HCT116 (cell line): ENCODE results near the gene CACNA1G. TPM values are rescaled to one million over a fixed set of nuclear protein-coding genes. Genes with fewer than 3 reads are reported as not detected.

ENCODE experiments used
- ATAC-seq: fragments of 200-7000 bp; cut with Tn5 transposase; 2 replicates; pipeline ENCODE4 v1.9.1; 2020; ENCODE audit warnings: mild to moderate bottlenecking, moderate library complexity
- BruUV-seq: library from RNA; stranded (reverse); fragments of 400-500 nt; replicated peaks from 2 replicates; lab custom pipeline; 2021; lab: Mats Ljungman, UMichigan
- CTCF ChIA-PET: fragments of 300-600 bp; sonication (Branson Sonifier 250); formaldehyde crosslinking; loops from one replicate; lab custom pipeline; 2021; ENCODE audit warnings: antibody characterized with exemption; lab: Charles Lee
- POLR2A ChIA-PET: fragments of 300-600, 350-600 bp; sonication (Branson Sonifier 250); formaldehyde crosslinking; loops from one replicate; lab custom pipeline; 2021; ENCODE audit warnings: antibody characterized with exemption; lab: Charles Lee
- RAD21 ChIA-PET, 2 experiments: fragments of 300-600 bp; sonication (Branson Sonifier 250); formaldehyde crosslinking; loops; one replicate each; lab custom pipeline; 2023; ENCODE audit warnings: low total read pairs in 2 of 2; ENCODE audit not compliant: uncharacterized antibody in 2 of 2, unreplicated experiment in 2 of 2, low non-redundant PET in 1 of 2; lab: Charles Lee
- DNase-seq: peaks from one replicate; pipeline ENCODE4 v3.0.0-alpha.2; 2010; ENCODE audit warnings: low read depth, low spot score
- H2AFZ ChIP-seq: fragments of 200-600 bp; shearing (Covaris generic), sonication (generic); 2 replicates; pipeline ENCODE4 v1.6.1; 2017; ENCODE audit warnings: low read depth, mixed run types, mixed read lengths, antibody characterized with exemption, low read length; ENCODE audit not compliant: poor library complexity, severe bottlenecking
- H3K27ac ChIP-seq: 2 replicates; pipeline ENCODE4 v1.5.1; 2012; ENCODE audit warnings: low read depth, low read length
- H3K27me3 ChIP-seq: fragments of 200-600 bp; sonication (generic); 2 replicates; pipeline ENCODE4 v1.6.1; 2016; ENCODE audit warnings: mixed run types, low read length, mixed read lengths; ENCODE audit not compliant: insufficient read depth
- H3K36me3 ChIP-seq, 2 experiments: fragments of 200-500 bp in 1 of 2; fragments of 200-600 bp in 1 of 2; sonication (Bioruptor generic) in 1 of 2; sonication (generic) in 1 of 2; 2 replicates each; pipeline versions ENCODE4 v1.5.1 to v1.6.1; 2014 to 2016; ENCODE audit warnings: low read length in 2 of 2, inconsistent platforms in 1 of 2, mixed read lengths in 1 of 2, mixed run types in 1 of 2; ENCODE audit not compliant: insufficient read depth in 2 of 2, control insufficient read depth in 1 of 2
- H3K4me1 ChIP-seq, 2 experiments: fragments of 200-600 bp in 1 of 2; sonication (generic) in 1 of 2; 2 replicates each; pipeline versions ENCODE4 v1.5.1 to v1.6.1; 2012 to 2017; ENCODE audit warnings: low read length in 2 of 2, inconsistent platforms in 1 of 2, mild to moderate bottlenecking in 1 of 2, mixed read lengths in 1 of 2, mixed run types in 1 of 2, moderate library complexity in 1 of 2; ENCODE audit not compliant: insufficient read depth in 2 of 2, control insufficient read depth in 1 of 2
- H3K4me2 ChIP-seq: fragments of 200-600 bp; sonication (generic); 2 replicates; pipeline ENCODE4 v1.6.1; 2017; ENCODE audit warnings: mixed run types, low read length, mixed read lengths
- H3K4me3 ChIP-seq, 2 experiments: fragments of 200-600 bp in 1 of 2; sonication (generic) in 1 of 2; replicated peaks in 1 of 2; 2 replicates each; pipeline ENCODE4 v1.5.1; 2011 to 2016; ENCODE audit warnings: low read length in 2 of 2, control low read depth in 1 of 2, low read depth in 1 of 2, mild to moderate bottlenecking in 1 of 2, mixed read lengths in 1 of 2, mixed run types in 1 of 2
- H3K79me2 ChIP-seq: fragments of 200-600 bp; sonication (generic); 2 replicates; pipeline ENCODE4 v1.6.1; 2017; ENCODE audit warnings: mild to moderate bottlenecking, mixed run types, low read length, moderate library complexity, mixed read lengths; ENCODE audit not compliant: insufficient read depth
- H3K9ac ChIP-seq: fragments of 200-600 bp; sonication (generic); 2 replicates; pipeline ENCODE4 v1.6.1; 2016; ENCODE audit warnings: low read length, mixed read lengths
- H3K9me2 ChIP-seq: fragments of 200-600 bp; sonication (generic), shearing (Covaris generic); 2 replicates; pipeline ENCODE4 v1.6.1; 2017; ENCODE audit warnings: mixed run types, mild to moderate bottlenecking, moderate library complexity; ENCODE audit not compliant: insufficient read depth
- H3K9me3 ChIP-seq, 2 experiments: fragments of 200-500 bp in 1 of 2; fragments of 200-600 bp in 1 of 2; sonication (Bioruptor generic) in 1 of 2; sonication (generic) in 1 of 2; 2 replicates each; pipeline ENCODE4 v1.6.1; 2014 to 2017; ENCODE audit warnings: low read length in 2 of 2, mixed read lengths in 2 of 2, inconsistent platforms in 1 of 2, low read depth in 1 of 2, mild to moderate bottlenecking in 1 of 2, mixed run types in 1 of 2, moderate library complexity in 1 of 2; ENCODE audit not compliant: control insufficient read depth in 1 of 2, insufficient read depth in 1 of 2
- H4K20me1 ChIP-seq: fragments of 200-600 bp; sonication (generic), shearing (Covaris generic); 2 replicates; pipeline ENCODE4 v1.6.1; 2017; ENCODE audit warnings: mixed run types, mild to moderate bottlenecking, moderate library complexity; ENCODE audit not compliant: insufficient read depth
- CBX3 ChIP-seq: IDR thresholded peaks from 2 replicates; pipeline ENCODE4 v1.6.1; 2012; ENCODE audit warnings: low read depth
- CEBPB ChIP-seq: IDR thresholded peaks from 2 replicates; pipeline ENCODE4 v1.6.1; 2012; ENCODE audit warnings: low read depth
- CTCF ChIP-seq, 3 experiments: fragments of 200-600 bp in 1 of 3; sonication (generic) in 1 of 3; IDR thresholded peaks in 2 of 3; conservative IDR thresholded peaks in 1 of 3; 2 replicates each; pipeline ENCODE4 v1.5.1; 2012 to 2017; ENCODE audit warnings: low read depth in 2 of 3, low read length in 2 of 3, antibody characterized with exemption in 1 of 3, borderline replicate concordance in 1 of 3, control low read depth in 1 of 3, mild to moderate bottlenecking in 1 of 3, mixed read lengths in 1 of 3, mixed run types in 1 of 3, moderate library complexity in 1 of 3; ENCODE audit not compliant: insufficient read depth in 1 of 3
- EGR1 ChIP-seq: IDR thresholded peaks from 2 replicates; pipeline ENCODE4 v1.6.1; 2012; ENCODE audit warnings: low read depth
- EZH2 ChIP-seq: fragments of 200-600 bp; sonication (generic); IDR thresholded peaks from 2 replicates; pipeline ENCODE4 v1.6.1; 2017; ENCODE audit warnings: antibody characterized with exemption, mixed run types
- EZH2phosphoT487 ChIP-seq: fragments of 200-600 bp; IDR thresholded peaks from 2 replicates; pipeline ENCODE4 v1.6.1; 2018; ENCODE audit warnings: antibody characterized with exemption, borderline replicate concordance
- FOSL1 ChIP-seq: IDR thresholded peaks from 2 replicates; pipeline ENCODE4 v1.6.1; 2012; ENCODE audit warnings: low read depth
- JUND ChIP-seq: IDR thresholded peaks from 2 replicates; pipeline ENCODE4 v1.6.1; 2012
- POLR2AphosphoS5 ChIP-seq: IDR thresholded peaks from 2 replicates; pipeline ENCODE4 v1.6.1; 2011; ENCODE audit warnings: mild to moderate bottlenecking, low read depth, low read length, moderate library complexity
- RAD21 ChIP-seq: IDR thresholded peaks from 2 replicates; pipeline ENCODE4 v1.6.1; 2012; ENCODE audit warnings: low read depth, mild to moderate bottlenecking
- SIN3A ChIP-seq: IDR thresholded peaks from 2 replicates; pipeline ENCODE4 v1.6.1; 2012; ENCODE audit warnings: low read depth
- SP1 ChIP-seq: IDR thresholded peaks from 2 replicates; pipeline ENCODE4 v1.6.1; 2012; ENCODE audit warnings: low read depth
- TCF7L2 ChIP-seq: IDR thresholded peaks from 2 replicates; pipeline ENCODE4 v1.7.0; 2011; ENCODE audit warnings: borderline replicate concordance, inconsistent platforms; ENCODE audit not compliant: insufficient read depth, insufficient read length; ENCODE audit errors: extremely low read depth
- ZBTB33 ChIP-seq: IDR thresholded peaks from 2 replicates; pipeline ENCODE4 v1.6.1; 2011; ENCODE audit warnings: mild to moderate bottlenecking, low read length, moderate library complexity; ENCODE audit not compliant: insufficient replicate concordance; ENCODE audit errors: extremely low read depth
- ZFX ChIP-seq: fragments of 450-650 bp; IDR thresholded peaks from 2 replicates; pipeline ENCODE4 v1.6.1; 2017
- ZNF274 ChIP-seq: fragments of 200-500 bp; sonication (Bioruptor generic); IDR thresholded peaks from 2 replicates; pipeline ENCODE4 v1.6.1; 2014; ENCODE audit warnings: mild to moderate bottlenecking, low read depth, low read length, inconsistent platforms
- intact Hi-C: fragments of 100-400 bp; cut with micrococcal nuclease; formaldehyde crosslinking; loops from 2 replicates; pipeline ENCODE4 v1.10.0; 2022
- total RNA-seq: library from RNA; stranded (reverse); gene quantifications from one replicate; pipeline ENCODE4 v1.2.1, GENCODE V29; 2021; ENCODE audit not compliant: unreplicated experiment

CACNA1G gene
- total RNA-seq, 1 experiment from 2014 or later: 3.4 TPM

- no peak overlapping the region for H3K4me3 ChIP-seq
- no TSS peak for BruUV-seq
- H3K79me2 ChIP-seq: no peaks in the 10 kb centered on the region
- no peak overlapping the region for H3K9ac ChIP-seq
- CTCF ChIA-PET: no interaction called here
- H3K27me3 ChIP-seq: no peaks in the 10 kb centered on the region
- H3K9me2 ChIP-seq: no peaks in the 10 kb centered on the region
- no peaks in the 10 kb centered on the region for H3K9me3 ChIP-seq
- H4K20me1 ChIP-seq: no peaks in the 10 kb centered on the region
- H3K4me1 ChIP-seq: no peaks in the 10 kb centered on the region
- RAD21 ChIA-PET: no interaction called here
- no peak for DNase-seq
- no peaks in the 10 kb centered on the region for H3K36me3 ChIP-seq
- TF ChIP-seq ZFX (0 out of 2 replicates have a peak, but pooled peaks have one; percentile 19), TCF7L2 (no peak), JUND (no peak), SP1 (no peak), ZNF274 (no peak)
- TF ChIP-seq, all 23 proteins: peak for 1
- intact Hi-C loops: no loop called here
- Histone ChIP-seq H2AFZ (no peak overlapping the region), H3K4me2 (no peak overlapping the region), H3K27ac (no peak overlapping the region)
- ATAC-seq: no peak
- POLR2A ChIA-PET: no interaction called here
Observed at GRCh38 chr17:50594128-50594823, 33.8 kb downstream of the CACNA1G start.

- no peak for DNase-seq
- TF ChIP-seq CTCF (IDR thresholded peaks at IDR 0.05 in 2 of 3, conservative IDR thresholded peaks at IDR 0.05 in 1 of 3; ENCODE audit: borderline replicate concordance in 1 of 3, insufficient read depth in 1 of 3, low read depth in 2 of 3, low read length in 2 of 3): no peak
- TF ChIP-seq CEBPB: no peak
- no peak for TF ChIP-seq CBX3
- TF ChIP-seq RAD21: no peak
- no peak for TF ChIP-seq EZH2phosphoT487
- no peak for TF ChIP-seq FOSL1
- TF ChIP-seq ZBTB33: no peak
- TF ChIP-seq SIN3A: no peak
- no peak for TF ChIP-seq POLR2AphosphoS5
- TF ChIP-seq EZH2: no peak
- TF ChIP-seq SP1: no peak
- TF ChIP-seq TCF7L2: no peak
- no peak for TF ChIP-seq EGR1
Observed at GRCh38 chr17:50594892-50595291, 34.4 kb downstream of the CACNA1G start.

More at GRCh38 chr17:50594892-50595291, 34.4 kb downstream of the CACNA1G start:
- H4K20me1 ChIP-seq: no peaks in the 10 kb centered on the region
- H3K79me2 ChIP-seq: no peaks in the 10 kb centered on the region
- H3K4me1 ChIP-seq: no peaks in the 10 kb centered on the region
- H3K9ac ChIP-seq: no peak overlapping the region
- H3K4me3 ChIP-seq: no peak overlapping the region
- H3K27ac ChIP-seq: no peak overlapping the region
- BruUV-seq: no TSS peak
- RAD21 ChIA-PET: no interaction called here
- H3K4me2 ChIP-seq: no peak overlapping the region
- no peaks in the 10 kb centered on the region for H3K36me3 ChIP-seq
- no peaks in the 10 kb centered on the region for H3K9me2 ChIP-seq
- H3K27me3 ChIP-seq: no peaks in the 10 kb centered on the region
- no peaks in the 10 kb centered on the region for H3K9me3 ChIP-seq
- H2AFZ ChIP-seq: no peak overlapping the region
- CTCF ChIA-PET: no interaction called here
- intact Hi-C loops: no loop called here
- POLR2A ChIA-PET: no interaction called here
- no peak for ATAC-seq
